NCI-H82 treated with DMSO at 0.1 percent for 48 hours (cell line): ENCODE data around the gene MAPK9.
"Not testable (repeated sequence)": the region's sequence is repeated elsewhere in the genome, so short reads cannot be mapped to it uniquely, and the experiment has no call there.

ENCODE experiments used
- DNase-seq: peaks from one replicate; lab custom pipeline; 2025; ENCODE audit not compliant: unreplicated experiment; lab: John Stamatoyannopoulos, UW

MAPK9 gene

DNA sequence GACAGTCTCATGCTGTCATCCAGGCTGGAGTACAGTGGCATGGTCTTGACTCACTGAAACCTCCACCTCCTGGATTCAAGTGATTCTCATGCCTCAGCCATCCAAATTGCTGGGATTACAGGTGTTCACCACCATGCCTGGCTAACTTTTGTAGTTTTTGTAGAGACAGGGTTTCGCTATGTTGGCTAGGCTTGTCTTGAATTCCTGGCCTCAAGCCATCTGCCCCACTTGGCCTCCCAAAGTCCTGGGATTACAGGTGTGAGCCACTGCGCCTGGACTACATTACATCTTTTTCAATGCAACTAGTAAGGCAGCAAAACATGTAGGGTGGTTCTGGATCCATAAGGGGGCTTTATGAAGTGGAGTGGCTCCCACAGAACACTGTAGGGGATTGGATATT lies 53.3 kb downstream of the MAPK9 start:
- no peak for DNase-seq

DNA sequence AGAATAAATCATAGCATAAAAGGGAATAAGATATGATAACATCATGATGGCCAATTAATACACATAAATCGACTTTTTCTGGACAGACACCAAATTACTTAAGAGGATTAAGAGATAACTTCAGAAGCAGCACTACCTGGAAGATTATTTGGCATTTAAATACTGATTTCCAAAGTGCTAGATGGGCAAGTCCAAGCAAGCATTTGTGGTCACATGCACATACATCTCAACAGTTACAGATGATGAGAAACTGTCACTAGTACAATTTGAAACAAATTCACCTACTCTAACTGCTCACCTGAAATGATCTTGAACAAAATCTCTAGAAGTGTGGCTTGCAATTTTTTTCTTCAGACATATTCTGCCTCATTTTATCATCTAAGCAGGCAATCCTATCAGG lies 56.0 kb downstream of the MAPK9 start:
- DNase-seq, result no peak

GRCh38 chr5:180235077-180235476 lies 56.8 kb downstream of the MAPK9 start:
- no peak for DNase-seq

DNA sequence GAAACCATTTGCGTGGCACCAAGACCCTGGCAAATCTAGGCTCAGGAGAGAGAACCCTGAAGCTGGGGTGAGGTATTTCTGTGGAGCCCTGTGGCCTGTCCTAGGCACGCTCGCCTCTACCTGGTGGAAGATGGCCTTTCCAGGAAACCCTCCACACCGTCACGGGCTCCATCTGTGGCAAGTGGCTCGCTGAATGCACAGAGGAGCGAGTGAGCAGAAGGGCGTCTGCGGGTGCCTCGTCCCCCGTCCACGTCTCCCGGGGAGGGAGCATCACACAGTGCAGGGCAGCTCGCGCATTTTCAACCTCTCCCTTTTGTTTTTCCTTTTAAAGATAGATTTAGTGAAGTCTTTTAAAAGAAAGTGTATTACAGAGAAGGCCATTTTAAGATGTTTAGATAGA lies 57.6 kb downstream of the MAPK9 start:
- no peak for DNase-seq

DNA sequence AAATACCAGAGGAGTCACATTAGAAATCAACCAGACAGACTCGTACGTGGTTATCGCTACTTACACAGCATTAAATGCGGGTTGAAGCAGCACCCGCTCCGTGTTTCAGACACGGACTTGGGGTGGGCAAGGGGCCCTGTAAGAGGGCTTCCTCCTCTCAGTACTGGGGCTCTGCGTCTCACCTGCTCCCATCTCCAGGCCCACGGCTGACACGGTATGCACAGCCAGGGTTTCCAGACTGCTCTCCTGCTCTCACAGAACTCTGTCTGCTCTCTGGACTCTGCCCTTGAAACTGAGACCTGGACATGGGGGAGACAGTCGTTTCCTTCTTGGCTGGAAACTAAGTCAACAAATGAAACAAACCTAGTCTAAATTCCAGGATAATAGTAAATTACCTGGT lies 58.2 kb downstream of the MAPK9 start:
- no peak for DNase-seq

DNA sequence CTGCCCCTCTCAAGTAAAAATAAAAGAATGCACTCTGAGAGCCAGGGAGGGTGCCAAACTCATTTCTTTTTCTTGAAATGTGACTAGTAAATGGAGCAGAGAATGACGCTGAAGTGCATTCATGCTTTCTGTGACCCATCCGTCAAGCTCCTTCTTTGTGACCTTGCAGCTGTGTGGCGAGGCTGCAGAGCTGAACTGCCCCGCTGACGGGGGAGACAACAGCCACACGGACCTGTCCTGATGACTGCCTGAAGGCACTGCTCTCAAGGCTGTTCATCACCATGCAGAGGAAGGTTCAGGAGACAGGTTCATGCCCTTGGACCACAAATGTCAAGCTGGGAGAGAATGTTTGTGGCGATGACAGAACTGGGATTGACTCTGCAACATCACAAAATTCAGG lies 61.9 kb downstream of the MAPK9 start:
- no peak for DNase-seq

DNA sequence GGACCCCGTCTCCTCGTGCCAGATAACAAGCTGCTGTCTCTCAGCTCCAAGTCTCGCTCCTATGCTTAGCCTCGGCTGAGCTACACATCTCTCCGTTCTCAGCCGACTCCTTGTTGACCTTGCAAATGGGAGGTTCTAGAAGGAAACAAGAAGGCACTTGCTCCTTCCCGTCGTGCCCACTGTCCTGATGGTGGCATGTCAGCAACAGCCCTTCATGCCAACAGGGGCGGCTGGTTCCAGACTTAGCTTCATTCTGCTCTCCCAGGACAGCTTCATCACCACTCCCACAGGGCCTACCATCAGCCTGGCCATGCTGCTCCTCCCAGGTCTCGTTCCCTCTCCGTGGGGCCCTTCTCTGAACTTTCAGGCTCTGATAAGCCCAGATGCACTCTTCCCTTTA lies 69.8 kb downstream of the MAPK9 start:
- no peak for DNase-seq

DNA sequence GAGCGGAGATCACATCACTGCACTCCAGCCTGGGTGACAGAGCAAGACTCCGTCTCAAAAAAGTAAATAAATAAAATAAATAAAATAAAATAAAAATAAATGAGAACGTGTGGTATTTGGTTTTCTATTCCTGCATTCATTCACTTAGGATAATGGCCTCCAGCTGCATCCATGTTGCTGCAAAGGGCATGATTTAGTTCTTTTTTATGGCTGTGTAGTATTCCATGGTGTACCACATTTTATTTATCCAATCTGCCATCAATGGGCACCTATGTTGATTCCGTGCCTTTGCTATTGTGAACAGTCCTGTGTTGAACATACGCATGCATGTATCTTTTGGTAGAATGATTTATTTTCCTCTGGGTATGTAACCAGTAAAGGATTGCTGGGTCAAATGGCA lies 74.1 kb downstream of the MAPK9 start:
- DNase-seq, result no peak

DNA sequence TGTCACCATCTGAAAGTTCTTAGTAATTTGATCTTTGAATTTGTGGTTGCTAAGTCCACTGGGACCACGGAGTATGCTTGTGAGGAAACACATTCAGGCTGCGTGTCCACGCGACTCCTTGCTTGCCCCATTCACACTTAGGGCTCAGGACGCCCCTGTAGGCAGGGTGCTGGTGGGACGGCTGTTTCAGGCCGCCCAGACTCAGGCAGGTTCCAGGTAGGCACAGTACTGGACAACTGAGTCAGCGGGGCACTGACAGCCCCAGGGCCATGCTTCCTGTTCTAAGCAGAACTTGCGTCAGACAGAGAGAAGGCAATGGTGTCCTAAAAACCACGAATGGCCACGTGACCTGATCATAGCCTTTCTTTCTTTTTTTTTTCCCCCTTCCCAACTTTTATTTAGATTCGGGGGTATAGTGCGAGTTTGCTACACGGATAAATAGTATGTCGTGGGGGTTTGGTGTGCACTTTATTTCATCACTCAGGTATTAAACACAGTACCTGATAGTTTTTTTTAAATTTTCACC lies 75.2 kb downstream of the MAPK9 start:
- no peak for DNase-seq

DNA sequence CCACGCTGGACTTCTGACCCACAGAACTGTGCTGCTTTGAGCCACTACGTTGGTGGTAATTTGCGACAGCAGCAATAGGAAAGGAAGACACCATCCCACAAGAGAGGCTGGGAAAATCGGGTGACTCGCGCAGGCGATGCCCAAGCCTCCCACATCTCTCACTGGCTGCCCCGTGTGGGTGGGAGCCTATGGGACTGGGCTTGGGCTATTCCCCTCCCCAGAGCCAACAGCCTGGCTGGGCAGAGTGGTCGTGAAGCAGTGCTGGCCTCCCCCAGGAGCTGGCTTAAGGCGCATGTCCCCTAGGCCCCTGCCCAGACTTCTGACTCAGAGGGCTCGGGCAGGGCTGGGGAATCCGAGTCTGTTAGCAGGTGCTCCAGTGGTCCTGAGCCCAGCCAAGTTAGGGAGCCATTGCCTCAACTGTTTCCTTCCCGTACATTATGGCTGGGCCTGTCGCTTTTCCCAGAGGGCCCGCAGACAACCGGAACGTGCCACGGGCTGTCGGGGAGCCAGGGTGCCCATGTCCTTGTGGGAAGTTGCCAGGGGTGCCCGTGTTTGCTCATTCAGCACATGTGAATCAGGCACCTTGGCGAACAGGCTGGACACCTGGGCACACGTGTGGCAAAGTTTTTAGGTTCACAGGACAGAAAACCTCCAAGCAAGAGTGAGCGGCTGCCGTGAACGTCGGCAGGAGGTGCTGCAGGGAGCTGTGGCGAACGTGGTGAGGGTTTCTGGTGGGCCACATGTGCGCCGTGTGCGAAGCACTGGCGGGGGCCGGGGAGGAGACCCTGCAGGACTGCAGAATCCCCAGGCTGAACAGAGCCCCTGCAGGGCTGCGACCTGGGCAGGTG lies 75.9 kb downstream of the MAPK9 start:
- no peak for DNase-seq

GRCh38 chr5:180214870-180215770 lies 76.8 kb downstream of the MAPK9 start:
- no peak for DNase-seq

DNA sequence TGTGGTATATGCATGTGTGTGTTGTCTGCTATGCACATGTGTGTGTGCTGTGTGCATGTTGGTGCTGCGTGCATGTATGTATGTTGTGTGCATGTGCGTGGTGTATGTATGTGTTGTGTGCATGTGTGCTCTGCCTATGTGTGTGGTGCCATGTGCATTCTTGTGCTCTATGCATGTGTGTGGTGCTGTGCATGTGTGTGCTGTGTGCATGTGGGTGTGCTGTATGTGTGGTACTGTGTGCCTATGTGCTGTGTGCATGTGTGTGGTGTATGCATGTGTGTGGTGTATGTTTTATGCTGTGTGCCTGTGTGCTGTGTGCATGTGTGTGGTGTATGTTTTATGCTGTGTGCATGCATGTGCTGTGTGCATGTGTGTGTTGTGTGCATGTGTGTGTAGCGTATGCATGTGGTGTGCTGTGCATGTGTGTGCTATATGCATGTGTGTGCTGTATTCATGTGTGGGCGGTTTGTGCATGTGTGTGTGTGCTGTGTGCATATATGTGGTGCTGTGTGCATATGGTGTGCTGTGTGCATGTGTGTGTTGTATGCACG lies 78.2 kb downstream of the MAPK9 start:
- no peak for DNase-seq

GRCh38 chr5:180213256-180213600 lies 78.7 kb downstream of the MAPK9 start:
- no peak for DNase-seq

GRCh38 chr5:180212363-180213255 lies 79.3 kb downstream of the MAPK9 start:
- no peak for DNase-seq

- no peak for DNase-seq
Measured at GRCh38 chr5:180211761-180212035, 80.2 kb downstream of the MAPK9 start.

DNA sequence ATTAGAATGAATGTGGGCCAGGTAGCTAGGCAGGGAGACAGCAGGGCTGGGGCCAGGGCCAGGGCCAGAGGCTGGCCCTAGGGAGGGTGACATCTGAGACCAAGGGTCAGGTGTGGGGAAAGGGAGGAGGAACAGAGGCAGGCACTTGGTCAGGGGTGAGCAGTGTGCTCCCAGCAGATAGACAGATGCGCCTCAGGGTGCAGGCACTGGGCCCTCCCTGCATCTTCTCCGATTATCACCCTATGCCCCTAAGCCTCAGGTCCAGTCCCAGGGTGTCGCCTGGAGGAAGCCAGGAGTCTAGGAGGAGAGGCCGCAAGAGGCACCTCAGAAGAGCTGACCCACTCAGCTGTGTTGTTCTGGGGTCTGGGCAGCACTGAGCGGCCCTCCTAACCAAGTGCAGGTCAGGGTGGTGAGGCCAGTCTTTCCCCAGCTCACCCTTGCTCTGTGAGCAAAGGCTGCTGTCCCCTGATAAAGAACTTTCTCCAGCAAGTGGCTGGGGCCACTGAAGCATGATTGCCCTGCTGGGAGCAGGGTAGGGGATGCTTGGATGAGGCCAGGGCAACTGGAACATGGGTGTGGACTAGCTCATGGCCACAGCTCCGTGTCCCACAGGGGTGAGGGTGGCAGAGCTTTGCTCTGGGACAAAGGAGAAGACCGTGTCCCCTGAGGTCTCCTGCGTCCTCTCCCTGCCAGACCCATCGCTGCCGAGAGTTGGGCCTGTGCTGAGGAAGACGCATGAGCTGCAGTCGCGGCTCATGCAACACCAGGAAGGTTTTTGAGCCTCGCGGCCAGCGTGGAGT lies 80.7 kb downstream of the MAPK9 start:
- DNase-seq, result no peak

GRCh38 chr5:180210077-180210476 lies 81.8 kb downstream of the MAPK9 start:
- not testable (repeated sequence) for DNase-seq

DNA sequence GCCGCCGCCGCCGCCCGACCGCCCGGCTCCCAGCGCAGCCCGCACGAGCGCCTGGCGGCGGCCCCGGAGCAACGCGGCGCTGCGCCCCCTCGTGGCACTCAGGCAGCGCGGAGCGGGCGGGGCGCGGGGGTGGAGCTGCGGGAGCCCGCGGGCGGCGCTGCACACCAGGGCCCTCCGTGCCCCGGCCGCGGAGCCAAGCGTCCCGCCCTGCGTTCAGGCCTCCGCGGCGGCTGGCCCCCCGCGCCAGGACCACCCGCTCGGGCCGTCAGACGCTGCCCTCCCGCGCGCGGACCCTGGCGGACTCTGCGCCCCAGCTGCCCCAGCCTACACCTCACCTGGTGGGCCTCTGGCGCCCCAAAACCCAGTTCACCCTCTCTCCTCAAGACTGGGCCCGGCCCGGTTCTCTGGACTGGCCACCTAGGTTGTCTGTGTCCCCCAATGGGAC lies 82.7 kb downstream of the MAPK9 start, which contains the start of gene RASGEF1C:
Gene RASGEF1C (minus strand): TSS at position 75 of the 445 bp plus-strand sequence. CDS start 71,159 bp downstream, outside the sequence.
- no peak for DNase-seq

DNA sequence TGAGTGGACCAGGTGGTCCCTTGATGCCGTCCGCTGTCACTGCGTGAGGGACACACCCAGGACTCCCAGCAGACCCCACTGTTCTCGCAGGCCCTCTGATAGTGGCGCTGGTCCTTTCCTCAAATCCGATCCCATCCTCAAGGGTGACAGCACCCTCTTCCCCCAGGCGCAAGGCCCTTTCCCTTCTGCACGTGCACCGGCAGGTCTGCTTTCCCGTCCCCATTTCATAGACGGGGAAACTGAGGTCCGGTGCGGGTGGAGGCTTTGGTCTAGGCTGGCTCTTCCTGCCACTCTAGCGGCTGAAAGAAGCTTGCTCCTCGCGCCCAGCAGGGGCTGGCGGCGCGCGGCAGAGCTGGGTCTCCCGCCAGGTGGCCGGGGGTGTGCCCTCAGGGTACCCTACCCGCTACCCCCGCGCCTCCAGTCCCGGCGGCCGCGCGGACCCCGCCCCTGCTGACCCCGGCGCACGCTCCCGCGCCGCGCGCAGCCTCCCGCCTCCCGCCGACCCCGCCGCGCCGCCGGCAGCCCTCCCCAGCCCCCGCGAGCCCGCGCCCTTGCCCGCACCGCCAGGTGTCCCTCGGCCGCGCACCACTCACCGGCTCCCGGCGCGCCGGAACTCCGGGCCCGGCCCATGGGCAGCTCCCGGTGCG lies 83.3 kb downstream of the MAPK9 start:
- DNase-seq, result no peak
